Measurements from ENCODE around the gene ARHGEF6.
"Not testable (repeated sequence)": the region's sequence is repeated elsewhere in the genome, so short reads cannot be mapped to it uniquely, and the experiment has no call there.

Gene ARHGEF6

DNA sequence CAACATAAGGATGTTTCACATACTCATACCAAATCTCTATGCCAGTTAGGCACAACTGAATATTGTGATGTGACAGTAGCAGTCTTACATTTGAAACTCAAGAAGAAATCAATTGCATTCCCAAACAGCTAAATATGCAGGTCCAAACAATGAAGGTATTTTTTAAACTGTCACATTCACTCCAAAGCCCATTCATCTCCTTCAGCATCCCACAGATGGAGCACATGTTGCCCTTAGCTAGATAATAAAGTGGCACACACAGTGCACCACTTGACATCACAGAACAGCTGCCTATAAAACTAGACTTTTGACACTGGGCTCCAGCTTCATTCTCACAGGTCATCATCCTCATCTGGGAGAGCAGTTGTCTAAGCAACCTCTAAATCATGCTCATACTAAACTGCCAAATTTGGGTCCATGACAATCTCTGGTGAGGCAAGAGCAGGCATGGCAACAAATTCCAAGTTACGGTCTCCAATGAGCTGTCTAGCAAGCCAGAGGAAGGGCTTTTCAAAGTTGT lies 26.2 kb upstream of the ARHGEF6 start:
- TF ChIP-seq, protein P1, sequence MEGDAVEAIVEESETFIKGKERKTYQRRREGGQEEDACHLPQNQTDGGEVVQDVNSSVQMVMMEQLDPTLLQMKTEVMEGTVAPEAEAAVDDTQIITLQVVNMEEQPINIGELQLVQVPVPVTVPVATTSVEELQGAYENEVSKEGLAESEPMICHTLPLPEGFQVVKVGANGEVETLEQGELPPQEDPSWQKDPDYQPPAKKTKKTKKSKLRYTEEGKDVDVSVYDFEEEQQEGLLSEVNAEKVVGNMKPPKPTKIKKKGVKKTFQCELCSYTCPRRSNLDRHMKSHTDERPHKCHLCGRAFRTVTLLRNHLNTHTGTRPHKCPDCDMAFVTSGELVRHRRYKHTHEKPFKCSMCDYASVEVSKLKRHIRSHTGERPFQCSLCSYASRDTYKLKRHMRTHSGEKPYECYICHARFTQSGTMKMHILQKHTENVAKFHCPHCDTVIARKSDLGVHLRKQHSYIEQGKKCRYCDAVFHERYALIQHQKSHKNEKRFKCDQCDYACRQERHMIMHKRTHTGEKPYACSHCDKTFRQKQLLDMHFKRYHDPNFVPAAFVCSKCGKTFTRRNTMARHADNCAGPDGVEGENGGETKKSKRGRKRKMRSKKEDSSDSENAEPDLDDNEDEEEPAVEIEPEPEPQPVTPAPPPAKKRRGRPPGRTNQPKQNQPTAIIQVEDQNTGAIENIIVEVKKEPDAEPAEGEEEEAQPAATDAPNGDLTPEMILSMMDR (IDR thresholded peaks at IDR 0.05; ENCODE audit: insufficient read depth, low read depth, low read length, missing control alignments), result no peak
- H3K4me3 ChIP-seq (ENCODE audit: low read depth, low read length), result no peak overlapping the region
- no peak for DNase-seq (ENCODE audit: low read depth)

DNA sequence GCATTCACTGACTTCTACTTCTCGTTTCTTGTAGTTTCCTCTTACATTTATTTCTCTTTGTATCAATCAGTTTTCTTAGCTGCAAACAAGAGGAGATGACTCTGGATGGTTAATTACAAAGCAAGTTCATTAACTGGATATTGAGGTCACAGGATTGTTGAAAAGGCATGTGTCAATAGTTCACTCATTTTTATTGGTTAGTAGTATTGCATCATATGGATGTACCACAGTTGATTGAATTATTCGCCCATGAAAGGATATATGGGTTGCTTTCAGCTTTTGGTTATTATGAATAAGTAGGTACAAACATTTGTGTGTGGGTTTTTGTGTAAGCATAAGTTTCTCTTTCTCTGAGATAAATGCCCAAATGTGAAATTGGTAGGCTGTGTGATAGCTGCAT lies 21.8 kb upstream of the ARHGEF6 start:
- no peak overlapping the region for H3K4me3 ChIP-seq (ENCODE audit: low read depth, low read length)
- no peak for DNase-seq (ENCODE audit: low read depth)
- TF ChIP-seq, protein P1 (IDR thresholded peaks at IDR 0.05; ENCODE audit: insufficient read depth, low read depth, low read length, missing control alignments), result no peak

DNA sequence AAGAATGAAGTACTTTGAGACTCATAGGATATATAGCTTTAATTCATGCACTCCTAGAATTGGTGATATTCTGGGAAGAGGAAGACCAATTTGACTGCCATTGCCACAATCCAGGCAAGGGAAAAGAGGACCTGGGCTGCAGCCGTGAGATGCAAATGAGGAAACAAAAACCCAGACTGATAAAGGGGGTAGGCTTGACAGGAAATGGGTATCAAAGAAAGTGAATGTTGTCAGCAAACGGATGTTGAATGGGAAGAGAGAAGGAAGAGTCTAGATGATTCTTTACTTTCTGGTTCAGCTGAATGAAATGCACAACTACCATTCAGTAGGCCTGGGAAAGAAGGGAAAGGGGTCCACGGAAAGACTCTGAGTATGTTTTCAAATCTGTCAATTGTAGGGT lies 17.1 kb upstream of the ARHGEF6 start:
- DNase-seq (ENCODE audit: low read depth), result no peak

GRCh38 chrX:136795132-136795531 lies 14.4 kb upstream of the ARHGEF6 start:
- DNase-seq (ENCODE audit: low read depth); H3K4me3 ChIP-seq (ENCODE audit: low read depth, low read length): not testable (repeated sequence)

More for the DNA sequence above, 17.1 kb upstream of the ARHGEF6 start:
- TF ChIP-seq, protein P1 (IDR thresholded peaks at IDR 0.05; ENCODE audit: insufficient read depth, low read depth, low read length, missing control alignments), result no peak
- no peak overlapping the region for H3K4me3 ChIP-seq (ENCODE audit: low read depth, low read length)

DNA sequence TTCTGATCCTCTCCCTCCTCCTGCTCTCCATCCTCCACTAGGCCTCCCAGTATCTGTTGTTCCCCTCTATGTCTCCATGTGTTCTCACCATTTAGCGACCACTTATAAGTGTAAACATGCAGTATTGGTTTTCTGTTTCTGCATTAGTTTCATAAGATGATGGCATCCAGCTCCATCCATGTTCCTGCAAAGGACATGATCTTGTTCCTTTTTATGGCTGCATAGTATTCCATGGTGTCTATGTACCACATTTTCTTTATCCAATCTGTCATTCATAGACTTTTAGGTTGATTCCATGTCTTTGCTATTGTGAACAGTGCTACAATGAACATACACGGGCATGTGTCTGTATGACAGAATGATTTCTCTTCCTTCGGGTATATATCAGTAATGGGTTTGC lies 13.9 kb upstream of the ARHGEF6 start:
- H3K4me3 ChIP-seq (ENCODE audit: low read depth, low read length); DNase-seq (ENCODE audit: low read depth): not testable (repeated sequence)

DNA sequence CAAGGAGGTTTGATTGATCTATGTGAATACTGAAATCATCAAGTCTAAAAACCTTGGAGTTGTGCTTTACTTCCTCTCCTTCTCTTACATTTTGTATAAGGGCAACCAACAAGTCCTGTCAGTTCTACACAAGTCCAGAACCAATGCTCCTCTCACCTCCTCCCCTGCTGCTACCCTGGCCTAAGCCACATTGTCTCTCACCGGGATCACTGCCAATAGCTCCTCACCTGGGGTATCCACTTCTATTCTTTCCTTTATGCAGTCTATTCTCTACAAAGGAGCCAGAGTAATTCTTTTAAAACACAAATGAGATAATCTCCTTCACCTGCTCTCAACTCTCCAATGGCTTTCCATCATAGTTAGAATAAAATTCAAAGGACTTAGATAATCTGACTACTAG lies 13.3 kb upstream of the ARHGEF6 start:
- TF ChIP-seq, protein P1 (IDR thresholded peaks at IDR 0.05; ENCODE audit: insufficient read depth, low read depth, low read length, missing control alignments), result no peak
- no peak for DNase-seq (ENCODE audit: low read depth)

GRCh38 chrX:136789856-136790255 lies 9.1 kb upstream of the ARHGEF6 start:
- no peak overlapping the region for H3K4me3 ChIP-seq (ENCODE audit: low read depth, low read length)
- no peak for DNase-seq (ENCODE audit: low read depth)
- TF ChIP-seq, protein P1 (IDR thresholded peaks at IDR 0.05; ENCODE audit: insufficient read depth, low read depth, low read length, missing control alignments), result no peak

More for the DNA sequence above, 13.3 kb upstream of the ARHGEF6 start:
- H3K4me3 ChIP-seq (ENCODE audit: low read depth, low read length), result no peak overlapping the region

DNA sequence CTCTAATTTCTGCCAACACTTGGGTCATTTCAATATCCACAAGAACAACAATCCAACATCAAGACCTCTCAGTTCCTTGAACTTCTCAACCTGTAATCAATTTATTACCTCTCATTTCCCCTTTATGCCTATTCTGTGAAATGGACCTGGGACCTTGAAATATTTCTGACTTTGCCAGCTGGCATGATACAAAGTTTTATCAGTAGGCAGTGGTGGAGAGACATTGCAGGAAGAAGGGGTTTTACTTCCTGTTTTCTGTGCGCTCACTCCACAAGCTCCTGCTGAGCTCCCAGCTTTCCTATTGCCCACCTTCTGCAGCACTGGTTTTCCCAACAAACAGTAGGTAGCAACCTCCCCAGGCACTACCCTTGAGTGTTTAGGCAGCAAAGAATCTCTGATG lies 3.5 kb upstream of the ARHGEF6 start:
- no peak for DNase-seq (ENCODE audit: low read depth)
- TF ChIP-seq, protein P1 (IDR thresholded peaks at IDR 0.05; ENCODE audit: insufficient read depth, low read depth, low read length, missing control alignments), result no peak
- H3K4me3 ChIP-seq (ENCODE audit: low read depth, low read length), result no peak overlapping the region
